ENCODE data around the gene TNIK.

DNA sequence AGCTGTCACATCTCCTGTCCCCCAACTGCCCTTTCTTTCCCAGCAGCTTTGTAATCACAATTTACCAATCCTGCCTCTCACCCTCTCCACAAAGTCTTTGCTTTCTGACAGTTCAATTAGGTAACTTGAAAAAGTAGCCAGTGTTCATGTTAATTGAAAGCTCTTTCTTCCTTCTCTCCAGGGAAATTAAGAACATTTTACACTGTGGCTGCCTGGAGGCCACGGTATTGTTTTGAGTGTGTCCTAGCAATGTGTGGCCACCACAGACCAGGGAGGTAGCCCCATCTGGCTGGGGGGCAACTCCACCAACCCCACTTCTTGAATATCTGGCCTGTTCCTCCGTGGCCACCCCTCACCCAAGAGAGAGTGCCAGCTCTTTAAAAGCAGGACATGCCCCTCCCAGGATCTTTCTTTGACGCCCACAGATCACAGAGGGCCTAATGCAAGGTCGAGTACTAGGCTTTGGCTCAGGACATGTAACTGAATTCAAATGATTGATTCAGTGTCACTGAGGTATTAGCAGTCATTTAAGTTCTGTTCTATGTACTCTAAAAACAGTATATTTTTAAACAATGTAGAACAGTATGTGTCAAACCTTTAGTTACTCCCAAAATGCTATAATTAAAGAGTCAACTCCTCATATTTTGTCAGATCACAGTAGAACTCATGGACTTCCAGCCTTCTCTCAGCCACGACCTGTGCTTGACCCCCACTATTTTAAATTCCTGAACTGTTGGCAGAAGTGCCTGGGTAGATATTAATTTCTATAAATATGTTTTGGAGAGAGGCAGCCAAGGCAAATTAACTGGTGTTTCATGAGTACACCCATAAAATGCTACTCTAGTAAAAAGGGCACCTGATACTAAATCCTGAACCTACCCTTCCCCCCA is 164.5 kb downstream of the TNIK start:
- TF ChIP-seq YY1 (IDR thresholded peaks at IDR 0.05; ENCODE audit: low read depth) (no peak), EP300 (IDR thresholded peaks at IDR 0.05; ENCODE audit: borderline replicate concordance in 1 of 2, low read depth in 1 of 2, low read length in 1 of 2) (no peak), GABPA (IDR thresholded peaks at IDR 0.05; ENCODE audit: low read depth) (no peak), EZH2phosphoT487 (IDR thresholded peaks at IDR 0.05; ENCODE audit: borderline replicate concordance, low read depth) (no peak), POLR2AphosphoS5 (IDR thresholded peaks at IDR 0.05; ENCODE audit: low read depth, low read length) (no peak), MXI1 (IDR thresholded peaks at IDR 0.05; ENCODE audit: low read depth, low read length) (no peak), RFX5 (IDR thresholded peaks at IDR 0.05; ENCODE audit: low read length) (no peak), JUND (IDR thresholded peaks at IDR 0.05) (no peak)
- TF ChIP-seq, protein P1, sequence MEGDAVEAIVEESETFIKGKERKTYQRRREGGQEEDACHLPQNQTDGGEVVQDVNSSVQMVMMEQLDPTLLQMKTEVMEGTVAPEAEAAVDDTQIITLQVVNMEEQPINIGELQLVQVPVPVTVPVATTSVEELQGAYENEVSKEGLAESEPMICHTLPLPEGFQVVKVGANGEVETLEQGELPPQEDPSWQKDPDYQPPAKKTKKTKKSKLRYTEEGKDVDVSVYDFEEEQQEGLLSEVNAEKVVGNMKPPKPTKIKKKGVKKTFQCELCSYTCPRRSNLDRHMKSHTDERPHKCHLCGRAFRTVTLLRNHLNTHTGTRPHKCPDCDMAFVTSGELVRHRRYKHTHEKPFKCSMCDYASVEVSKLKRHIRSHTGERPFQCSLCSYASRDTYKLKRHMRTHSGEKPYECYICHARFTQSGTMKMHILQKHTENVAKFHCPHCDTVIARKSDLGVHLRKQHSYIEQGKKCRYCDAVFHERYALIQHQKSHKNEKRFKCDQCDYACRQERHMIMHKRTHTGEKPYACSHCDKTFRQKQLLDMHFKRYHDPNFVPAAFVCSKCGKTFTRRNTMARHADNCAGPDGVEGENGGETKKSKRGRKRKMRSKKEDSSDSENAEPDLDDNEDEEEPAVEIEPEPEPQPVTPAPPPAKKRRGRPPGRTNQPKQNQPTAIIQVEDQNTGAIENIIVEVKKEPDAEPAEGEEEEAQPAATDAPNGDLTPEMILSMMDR (IDR thresholded peaks at IDR 0.05), result no peak
- TF ChIP-seq, protein P2, sequence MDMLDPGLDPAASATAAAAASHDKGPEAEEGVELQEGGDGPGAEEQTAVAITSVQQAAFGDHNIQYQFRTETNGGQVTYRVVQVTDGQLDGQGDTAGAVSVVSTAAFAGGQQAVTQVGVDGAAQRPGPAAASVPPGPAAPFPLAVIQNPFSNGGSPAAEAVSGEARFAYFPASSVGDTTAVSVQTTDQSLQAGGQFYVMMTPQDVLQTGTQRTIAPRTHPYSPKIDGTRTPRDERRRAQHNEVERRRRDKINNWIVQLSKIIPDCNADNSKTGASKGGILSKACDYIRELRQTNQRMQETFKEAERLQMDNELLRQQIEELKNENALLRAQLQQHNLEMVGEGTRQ (IDR thresholded peaks at IDR 0.05; ENCODE audit: borderline replicate concordance, low read depth, low read length), result no peak
